ENCODE data around the gene WNT9B. TPM values are rescaled to one million over a fixed set of nuclear protein-coding genes. Genes with fewer than 3 reads are reported as not detected.

Gene WNT9B
- total RNA-seq, 3 donors from 2014 or later (not counting 1 experiment from before 2014, with no cell fraction given), result not detected

DNA sequence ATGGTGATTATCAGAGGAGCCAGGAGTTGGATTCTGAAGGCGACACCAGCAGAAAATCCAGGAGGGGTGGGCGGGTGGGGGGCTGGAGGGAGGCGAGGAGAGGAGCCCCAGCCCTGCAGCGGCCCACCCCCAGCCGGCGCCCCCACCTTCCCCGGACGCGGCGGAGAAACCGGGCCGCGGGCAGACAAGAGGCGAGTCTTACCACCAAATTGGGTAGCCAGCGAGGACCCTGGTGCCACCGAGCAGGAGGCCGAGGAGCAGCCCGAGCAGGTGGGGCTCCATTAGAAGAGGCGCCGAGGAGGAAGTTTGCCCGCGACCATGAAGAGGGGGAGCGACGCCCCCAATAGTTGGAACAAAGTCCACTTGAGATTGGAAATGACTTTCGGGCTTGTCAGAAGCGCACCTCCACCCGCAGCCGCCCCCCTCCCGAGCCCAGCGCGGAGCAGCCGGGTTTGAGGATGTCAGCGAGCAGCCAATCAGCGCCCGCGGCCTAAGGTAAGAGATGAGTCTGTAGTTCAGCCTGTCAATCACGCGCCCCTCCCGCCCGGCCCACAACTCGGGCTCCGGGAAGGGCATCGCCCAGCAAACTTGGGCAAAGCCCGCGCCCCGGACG is 33.0 kb upstream of the WNT9B start, which contains the start of gene WNT3:
Gene WNT3 (minus strand): TSS at position 377 of the 613 bp plus-strand sequence. CDS start 95 bp downstream, at position 282.
- H3K9me3 Mint-ChIP-seq, result no peaks in the 10 kb centered on the region
- H3K27me3 Mint-ChIP-seq (ENCODE audit: low read depth in 2 of 2), result peaks cover 60 to 66% of the 10 kb centered on the region in 2 donors
- H3K4me1 ChIP-seq (ENCODE audit: control insufficient read depth, insufficient read depth, low read length), result peaks cover 30% of the 10 kb centered on the region
- peaks cover 68% of the 10 kb centered on the region for H3K27me3 ChIP-seq (ENCODE audit: control insufficient read depth, insufficient read depth, low read length)
- H3K4me1 Mint-ChIP-seq, result peaks cover 0 to 24% of the 10 kb centered on the region in 2 donors
- H3K27ac ChIP-seq (ENCODE audit: low read length), result no peak within 1 kb of the TSS
- no peaks in the 10 kb centered on the region for H3K36me3 Mint-ChIP-seq
- H3K9me3 ChIP-seq (ENCODE audit: control insufficient read depth, insufficient read depth, low read length), result no peaks in the 10 kb centered on the region
- peak within 1 kb of the TSS; percentile 33 for H3K4me3 ChIP-seq (ENCODE audit: low read length)
- ATAC-seq, result peak; percentile 19 to 68 (median 66)
- intact Hi-C loops (cut with micrococcal nuclease), result no loop called here
- peak within 1 kb of the TSS; percentile 85 for H3K4me3 Mint-ChIP-seq
- peak in 1 of 2 donors; percentile 60 for DNase-seq
- no peak within 1 kb of the TSS for H3K27ac Mint-ChIP-seq
- TF ChIP-seq, protein P1, sequence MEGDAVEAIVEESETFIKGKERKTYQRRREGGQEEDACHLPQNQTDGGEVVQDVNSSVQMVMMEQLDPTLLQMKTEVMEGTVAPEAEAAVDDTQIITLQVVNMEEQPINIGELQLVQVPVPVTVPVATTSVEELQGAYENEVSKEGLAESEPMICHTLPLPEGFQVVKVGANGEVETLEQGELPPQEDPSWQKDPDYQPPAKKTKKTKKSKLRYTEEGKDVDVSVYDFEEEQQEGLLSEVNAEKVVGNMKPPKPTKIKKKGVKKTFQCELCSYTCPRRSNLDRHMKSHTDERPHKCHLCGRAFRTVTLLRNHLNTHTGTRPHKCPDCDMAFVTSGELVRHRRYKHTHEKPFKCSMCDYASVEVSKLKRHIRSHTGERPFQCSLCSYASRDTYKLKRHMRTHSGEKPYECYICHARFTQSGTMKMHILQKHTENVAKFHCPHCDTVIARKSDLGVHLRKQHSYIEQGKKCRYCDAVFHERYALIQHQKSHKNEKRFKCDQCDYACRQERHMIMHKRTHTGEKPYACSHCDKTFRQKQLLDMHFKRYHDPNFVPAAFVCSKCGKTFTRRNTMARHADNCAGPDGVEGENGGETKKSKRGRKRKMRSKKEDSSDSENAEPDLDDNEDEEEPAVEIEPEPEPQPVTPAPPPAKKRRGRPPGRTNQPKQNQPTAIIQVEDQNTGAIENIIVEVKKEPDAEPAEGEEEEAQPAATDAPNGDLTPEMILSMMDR (IDR thresholded peaks at IDR 0.05), result no peak
- WGBS (ENCODE audit: insufficient coverage), result under 1% methylated on average over 45 of the region's 47 CpGs
- H3K36me3 ChIP-seq (ENCODE audit: control insufficient read depth, insufficient read depth, low read length), result no peaks in the 10 kb centered on the region

- peaks cover 63% of the 10 kb centered on the region for H3K27me3 ChIP-seq (ENCODE audit: control insufficient read depth, insufficient read depth, low read length)
- no peaks in the 10 kb centered on the region for H3K9me3 ChIP-seq (ENCODE audit: control insufficient read depth, insufficient read depth, low read length)
- peak overlapping the region; percentile 33 for H3K4me3 ChIP-seq (ENCODE audit: low read length)
- WGBS (ENCODE audit: insufficient coverage), result 3% methylated on average over 72 of the region's 72 CpGs
- Mint-ChIP-seq H3K27ac (no peak overlapping the region), H3K36me3 (no peaks in the 10 kb centered on the region), H3K4me3 (peak overlapping the region; percentile 75), H3K4me1 (peaks cover 0 to 24% of the 10 kb centered on the region in 2 donors), H3K27me3 (ENCODE audit: low read depth in 2 of 2) (peaks cover 54 to 61% of the 10 kb centered on the region in 2 donors), H3K9me3 (no peaks in the 10 kb centered on the region)
- H3K4me1 ChIP-seq (ENCODE audit: control insufficient read depth, insufficient read depth, low read length), result peaks cover 30% of the 10 kb centered on the region
- intact Hi-C loops (cut with micrococcal nuclease), result no loop called here
- no peaks in the 10 kb centered on the region for H3K36me3 ChIP-seq (ENCODE audit: control insufficient read depth, insufficient read depth, low read length)
- H3K27ac ChIP-seq (ENCODE audit: low read length), result no peak overlapping the region
- DNase-seq, result peak; percentile 24 to 35
- TF ChIP-seq, protein P1 (IDR thresholded peaks at IDR 0.05), result no peak
- peak in 1 of 3 donors; percentile 37 for ATAC-seq
Observed at GRCh38 chr17:46818929-46819859, 32.2 kb upstream of the WNT9B start.

- peaks cover 57 to 64% of the 10 kb centered on the region in 2 donors for H3K27me3 Mint-ChIP-seq (ENCODE audit: low read depth in 2 of 2)
- H3K36me3 Mint-ChIP-seq, result no peaks in the 10 kb centered on the region
- Histone ChIP-seq H3K4me3 (ENCODE audit: low read length) (no peak overlapping the region), H3K4me1 (ENCODE audit: control insufficient read depth, insufficient read depth, low read length) (peaks cover 30% of the 10 kb centered on the region), H3K36me3 (ENCODE audit: control insufficient read depth, insufficient read depth, low read length) (no peaks in the 10 kb centered on the region), H3K9me3 (ENCODE audit: control insufficient read depth, insufficient read depth, low read length) (no peaks in the 10 kb centered on the region), H3K27ac (ENCODE audit: low read length) (no peak overlapping the region), H3K27me3 (ENCODE audit: control insufficient read depth, insufficient read depth, low read length) (peaks cover 63% of the 10 kb centered on the region)
- peak overlapping the region; percentile 75 for H3K4me3 Mint-ChIP-seq
- DNase-seq (peak in 1 of 2 donors; percentile 16), ATAC-seq (no peak)
- no peaks in the 10 kb centered on the region for H3K9me3 Mint-ChIP-seq
- no peak overlapping the region for H3K27ac Mint-ChIP-seq
- TF ChIP-seq, protein P1 (IDR thresholded peaks at IDR 0.05), result no peak
- peaks cover 0 to 24% of the 10 kb centered on the region in 2 donors for H3K4me1 Mint-ChIP-seq
- intact Hi-C loops (cut with micrococcal nuclease), result no loop called here
- WGBS (ENCODE audit: insufficient coverage), result 7% methylated on average over 24 of the region's 24 CpGs
Observed at GRCh38 chr17:46819906-46820351, 31.5 kb upstream of the WNT9B start.

All from natural killer cell (primary cell).